ENCODE measurements around the gene CCDC106.

Gene CCDC106

DNA sequence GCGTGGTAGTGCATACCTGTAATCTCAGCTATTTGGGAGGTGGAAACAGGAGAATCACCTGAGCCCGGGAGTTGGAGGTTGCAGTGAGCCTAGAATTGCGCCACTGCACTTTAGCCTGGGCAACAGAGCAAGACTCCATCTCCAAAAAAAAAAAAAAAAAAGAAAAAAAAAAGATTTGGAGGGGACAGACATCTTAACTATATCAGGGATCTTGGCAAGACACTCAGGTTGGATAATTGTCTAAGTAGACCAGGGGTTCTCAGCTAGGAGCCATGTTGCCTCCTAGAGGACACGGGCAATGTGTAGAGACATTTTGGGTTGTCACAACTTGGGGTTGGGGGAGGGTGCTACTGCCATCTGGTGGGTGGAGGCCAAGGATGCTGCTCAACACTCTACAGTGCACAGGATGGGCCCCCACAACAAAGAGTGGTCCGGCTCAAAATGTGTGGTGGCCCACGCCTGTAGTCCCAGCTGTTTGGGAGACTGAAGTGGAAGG, 9.1 kb upstream of the CCDC106 start:
- no peaks in the 10 kb centered on the region for H4K20me1 ChIP-seq (ENCODE audit: insufficient read depth)
- H3K79me2 ChIP-seq (ENCODE audit: insufficient read depth, low read depth): peaks cover 39% of the 10 kb centered on the region
- H3K27me3 ChIP-seq (ENCODE audit: insufficient read depth, low read depth): no peaks in the 10 kb centered on the region
- H3K4me2 ChIP-seq: no peak overlapping the region
- peaks cover 23% of the 10 kb centered on the region for H3K4me1 ChIP-seq (ENCODE audit: low read depth, poor library complexity, severe bottlenecking)
- H3K9ac ChIP-seq: no peak overlapping the region
- TF ChIP-seq, protein P1, sequence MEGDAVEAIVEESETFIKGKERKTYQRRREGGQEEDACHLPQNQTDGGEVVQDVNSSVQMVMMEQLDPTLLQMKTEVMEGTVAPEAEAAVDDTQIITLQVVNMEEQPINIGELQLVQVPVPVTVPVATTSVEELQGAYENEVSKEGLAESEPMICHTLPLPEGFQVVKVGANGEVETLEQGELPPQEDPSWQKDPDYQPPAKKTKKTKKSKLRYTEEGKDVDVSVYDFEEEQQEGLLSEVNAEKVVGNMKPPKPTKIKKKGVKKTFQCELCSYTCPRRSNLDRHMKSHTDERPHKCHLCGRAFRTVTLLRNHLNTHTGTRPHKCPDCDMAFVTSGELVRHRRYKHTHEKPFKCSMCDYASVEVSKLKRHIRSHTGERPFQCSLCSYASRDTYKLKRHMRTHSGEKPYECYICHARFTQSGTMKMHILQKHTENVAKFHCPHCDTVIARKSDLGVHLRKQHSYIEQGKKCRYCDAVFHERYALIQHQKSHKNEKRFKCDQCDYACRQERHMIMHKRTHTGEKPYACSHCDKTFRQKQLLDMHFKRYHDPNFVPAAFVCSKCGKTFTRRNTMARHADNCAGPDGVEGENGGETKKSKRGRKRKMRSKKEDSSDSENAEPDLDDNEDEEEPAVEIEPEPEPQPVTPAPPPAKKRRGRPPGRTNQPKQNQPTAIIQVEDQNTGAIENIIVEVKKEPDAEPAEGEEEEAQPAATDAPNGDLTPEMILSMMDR (conservative IDR thresholded peaks at IDR 0.05; ENCODE audit: low read depth, low read length): peak; percentile 56; the same call in 1 of the 2 replicates
- no peak overlapping the region for H3K4me3 ChIP-seq (IDR thresholded peaks at IDR 0.05; ENCODE audit: insufficient read depth, low read depth, low read length)
- H2AFZ ChIP-seq (ENCODE audit: low read depth): no peak overlapping the region
- H3K27ac ChIP-seq: no peak overlapping the region
- H3K36me3 ChIP-seq (ENCODE audit: insufficient read depth): no peaks in the 10 kb centered on the region

DNA sequence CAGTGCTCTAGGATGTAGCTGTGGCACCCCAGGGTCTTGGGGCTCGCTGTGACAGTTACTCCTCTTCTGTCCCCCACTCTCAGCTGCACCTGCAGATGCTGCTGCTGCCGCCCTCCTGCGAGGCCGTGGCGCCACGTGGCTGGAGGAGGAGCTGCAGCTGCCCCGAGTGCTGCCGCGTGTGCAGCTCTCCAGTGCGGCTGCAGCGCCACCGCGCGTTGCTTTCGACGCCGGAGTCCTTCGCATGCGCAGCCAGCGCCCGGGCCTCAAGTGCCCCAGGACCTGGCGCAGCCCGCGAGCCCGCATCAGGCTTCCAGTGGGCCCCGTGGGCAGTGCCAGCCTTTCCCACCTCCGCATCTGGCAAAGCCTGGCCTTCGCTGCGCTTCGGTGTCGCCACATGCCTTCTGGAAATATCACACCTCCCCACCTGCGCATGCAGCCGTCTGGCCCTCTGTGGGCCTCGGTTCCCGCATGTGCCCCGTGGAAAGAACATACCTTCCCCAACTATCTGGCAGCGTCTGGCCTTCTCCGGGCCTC, 7.9 kb upstream of the CCDC106 start:
- TF ChIP-seq, protein P1 (conservative IDR thresholded peaks at IDR 0.05; ENCODE audit: low read depth, low read length): no peak

GRCh38 chr19:55640577-55641425, 7.2 kb upstream of the CCDC106 start, which contains the start of gene ZNF580:
ZNF580 (plus strand) TSS chr19:55641002; CDS start chr19:55642509, 1,507 bp downstream.
- peak within 1 kb of the TSS; percentile 87 for H3K9ac ChIP-seq
- no peaks in the 10 kb centered on the region for H3K27me3 ChIP-seq (ENCODE audit: insufficient read depth, low read depth)
- peak within 1 kb of the TSS; percentile 99 for H3K4me2 ChIP-seq
- H3K27ac ChIP-seq: peak within 1 kb of the TSS; percentile 81
- H3K79me2 ChIP-seq (ENCODE audit: insufficient read depth, low read depth): peaks cover 47% of the 10 kb centered on the region
- H3K4me1 ChIP-seq (ENCODE audit: low read depth, poor library complexity, severe bottlenecking): peaks cover 25% of the 10 kb centered on the region
- no peak within 1 kb of the TSS for H3K4me3 ChIP-seq (IDR thresholded peaks at IDR 0.05; ENCODE audit: insufficient read depth, low read depth, low read length)
- TF ChIP-seq, protein P1 (conservative IDR thresholded peaks at IDR 0.05; ENCODE audit: low read depth, low read length): no peak
- peak within 1 kb of the TSS; percentile 34 for H2AFZ ChIP-seq (ENCODE audit: low read depth)
- H3K36me3 ChIP-seq (ENCODE audit: insufficient read depth): no peaks in the 10 kb centered on the region
- no peaks in the 10 kb centered on the region for H4K20me1 ChIP-seq (ENCODE audit: insufficient read depth)

More for the DNA sequence above, 7.9 kb upstream of the CCDC106 start:
- Histone ChIP-seq H4K20me1 (ENCODE audit: insufficient read depth) (no peaks in the 10 kb centered on the region), H3K27me3 (ENCODE audit: insufficient read depth, low read depth) (no peaks in the 10 kb centered on the region), H3K27ac (no peak overlapping the region; the same call in 1 of the 2 replicates), H3K4me3 (IDR thresholded peaks at IDR 0.05; ENCODE audit: insufficient read depth, low read depth, low read length) (no peak overlapping the region), H3K9ac (no peak overlapping the region), H3K79me2 (ENCODE audit: insufficient read depth, low read depth) (peaks cover 47% of the 10 kb centered on the region), H3K36me3 (ENCODE audit: insufficient read depth) (no peaks in the 10 kb centered on the region), H3K4me2 (peak overlapping the region; percentile 22; the same call in 1 of the 2 replicates), H3K4me1 (ENCODE audit: low read depth, poor library complexity, severe bottlenecking) (peaks cover 27% of the 10 kb centered on the region), H2AFZ (ENCODE audit: low read depth) (peak overlapping the region; percentile 34; the same call in 1 of the 2 replicates)

DNA sequence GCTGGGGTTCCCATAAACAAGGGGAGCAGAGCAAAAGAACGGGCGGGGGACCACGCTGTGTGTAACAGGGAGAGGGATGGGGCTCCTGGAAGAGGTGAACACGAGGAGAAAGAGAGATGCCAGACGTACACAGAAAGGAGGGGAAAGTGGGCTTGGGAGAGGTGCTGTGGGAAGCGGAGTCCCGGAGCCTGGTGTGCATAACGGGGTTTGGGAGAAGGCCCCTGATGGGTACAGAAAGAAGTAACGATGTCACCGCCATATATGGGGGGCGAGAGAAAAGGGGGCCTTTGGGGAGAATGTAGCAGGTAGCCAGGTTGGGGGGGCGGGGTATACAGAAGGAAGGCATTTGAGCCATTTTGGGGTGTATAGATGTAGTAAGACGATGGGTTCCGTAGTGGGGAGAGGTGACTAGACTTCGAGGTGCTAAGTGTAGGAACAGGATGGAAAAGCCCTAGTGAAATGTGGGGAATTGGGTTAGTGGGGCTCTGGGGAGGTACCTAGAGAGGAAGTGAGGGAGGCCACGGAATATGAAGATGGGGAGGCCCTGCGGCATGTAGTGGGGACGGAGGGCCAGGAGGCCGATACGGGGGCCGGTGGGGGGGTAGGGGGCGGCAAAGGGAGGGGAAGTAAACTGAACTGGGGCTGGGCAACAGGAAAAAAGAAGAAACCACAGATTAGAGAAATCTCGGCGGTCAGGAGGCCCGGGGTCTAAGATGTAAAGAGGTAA, 6.4 kb upstream of the CCDC106 start:
- Histone ChIP-seq H3K36me3 (ENCODE audit: insufficient read depth) (no peaks in the 10 kb centered on the region), H3K9ac (peak overlapping the region; percentile 87), H2AFZ (ENCODE audit: low read depth) (peak overlapping the region; percentile 34), H4K20me1 (ENCODE audit: insufficient read depth) (no peaks in the 10 kb centered on the region), H3K4me1 (ENCODE audit: low read depth, poor library complexity, severe bottlenecking) (peaks cover 22% of the 10 kb centered on the region), H3K4me2 (peak overlapping the region; percentile 99), H3K27ac (peak overlapping the region; percentile 81), H3K4me3 (IDR thresholded peaks at IDR 0.05; ENCODE audit: insufficient read depth, low read depth, low read length) (no peak overlapping the region), H3K27me3 (ENCODE audit: insufficient read depth, low read depth) (no peaks in the 10 kb centered on the region), H3K79me2 (ENCODE audit: insufficient read depth, low read depth) (peaks cover 43% of the 10 kb centered on the region)
- TF ChIP-seq, protein P1 (conservative IDR thresholded peaks at IDR 0.05; ENCODE audit: low read depth, low read length): no peak

Data from KMS-11 (cell line).